Activated T-helper 2 cell treated with anti-CD3 and anti-CD28 coated beads, Interferon-gamma antibody, Interleukin-2, Interleukin-4, amounts not matched to agents 10 μg/mL and 5 μg/mL and 100 μg/mL, durations not matched to agents 14 hours and 24 hours and 36 hours (primary cell): ENCODE results near the gene EIF3CL. TPM values are rescaled to one million over a fixed set of nuclear protein-coding genes. Genes with fewer than 3 reads are reported as not detected.
"Not testable (repeated sequence)": the region's sequence is repeated elsewhere in the genome, so short reads cannot be mapped to it uniquely, and the experiment has no call there.

Experiments
- DNase-seq: peaks from one replicate; pipeline ENCODE4 v3.0.0; 2021; ENCODE audit warnings: low spot score
- H3K27ac Mint-ChIP-seq: one replicate; pipeline ENCODE4 v1.8.0; 2021; ENCODE audit warnings: mixed read lengths
- H3K27me3 Mint-ChIP-seq: one replicate; pipeline ENCODE4 v1.8.0; 2021; ENCODE audit warnings: low read depth, mixed read lengths
- H3K36me3 Mint-ChIP-seq: one replicate; pipeline ENCODE4 v1.8.0; 2021; ENCODE audit warnings: low read depth, mixed read lengths
- H3K4me1 Mint-ChIP-seq: one replicate; pipeline ENCODE4 v1.8.0; 2021; ENCODE audit warnings: low read depth, mixed read lengths
- H3K4me3 Mint-ChIP-seq: one replicate; pipeline ENCODE4 v1.8.0; 2021; ENCODE audit warnings: low read depth, mild to moderate bottlenecking, moderate library complexity, mixed read lengths
- H3K9me3 Mint-ChIP-seq: one replicate; pipeline ENCODE4 v1.8.0; 2021; ENCODE audit warnings: mixed read lengths
- intact Hi-C: fragments of 100-400 bp; cut with micrococcal nuclease; formaldehyde crosslinking; loops from one replicate; pipeline ENCODE4 v1.15.1; 2023
- total RNA-seq: library from RNA; stranded (reverse); gene quantifications from 2 replicates; pipeline ENCODE4 v1.2.3, GENCODE V29; 2022

EIF3CL gene
- total RNA-seq, 1 donor from 2014 or later = 169 TPM

DNA sequence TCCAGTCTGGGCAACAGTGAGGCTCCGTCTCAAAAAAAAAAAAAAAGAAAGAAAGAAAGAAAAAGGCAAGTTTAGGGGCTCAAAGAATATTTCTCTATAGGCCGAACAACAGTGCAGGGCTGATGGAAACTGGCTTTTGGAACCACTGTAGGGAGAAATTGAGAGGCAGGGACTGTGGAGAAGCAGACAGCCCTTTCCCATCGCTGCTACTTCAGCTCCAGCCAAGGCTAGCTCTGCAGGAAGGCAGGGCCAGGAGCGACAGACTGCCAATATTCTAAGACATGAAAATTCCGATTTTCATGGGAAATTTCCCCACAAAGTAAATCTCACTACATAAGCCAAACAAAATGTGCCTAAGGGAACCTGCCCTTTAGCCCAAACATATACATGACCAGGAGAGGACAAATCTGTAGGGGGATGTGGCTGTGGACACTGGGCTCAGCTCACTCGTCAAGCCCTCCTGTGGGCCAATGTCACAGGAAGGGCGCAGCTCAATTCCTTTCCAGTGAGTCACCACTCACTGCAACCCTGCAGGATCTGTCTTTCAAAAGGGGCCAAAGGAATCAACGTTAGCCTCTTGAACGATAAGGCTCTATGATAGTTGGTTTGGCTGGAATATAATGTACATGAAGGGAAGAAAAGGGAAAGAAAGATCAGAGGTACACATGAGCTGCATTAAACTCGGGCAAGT is 21.3 kb downstream of the EIF3CL start:
- H3K27ac Mint-ChIP-seq, DNase-seq, intact Hi-C loops, H3K36me3 Mint-ChIP-seq, H3K4me3 Mint-ChIP-seq, H3K9me3 Mint-ChIP-seq, H3K27me3 Mint-ChIP-seq, H3K4me1 Mint-ChIP-seq: not testable (repeated sequence)

DNA sequence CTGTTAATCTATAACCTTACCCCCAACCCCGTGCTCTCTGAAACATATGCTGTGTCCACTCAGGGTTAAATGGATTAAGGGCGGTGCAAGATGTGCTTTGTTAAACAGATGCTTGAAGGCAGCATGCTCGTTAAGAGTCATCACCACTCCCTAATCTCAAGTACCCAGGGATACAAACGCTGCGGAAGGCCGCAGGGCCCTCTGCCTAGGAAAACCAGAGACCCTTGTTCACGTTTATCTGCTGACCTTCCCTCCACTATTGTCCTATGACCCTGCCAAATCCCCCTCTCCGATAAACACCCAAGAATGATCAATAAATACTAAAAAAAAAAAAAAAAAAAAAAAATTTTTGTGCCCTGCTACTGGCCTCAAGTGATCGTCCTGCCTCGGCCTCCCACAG is 25.8 kb downstream of the EIF3CL start:
- H3K36me3 Mint-ChIP-seq, DNase-seq, H3K27me3 Mint-ChIP-seq, H3K27ac Mint-ChIP-seq, intact Hi-C loops, H3K9me3 Mint-ChIP-seq, H3K4me3 Mint-ChIP-seq, H3K4me1 Mint-ChIP-seq: not testable (repeated sequence)

DNA sequence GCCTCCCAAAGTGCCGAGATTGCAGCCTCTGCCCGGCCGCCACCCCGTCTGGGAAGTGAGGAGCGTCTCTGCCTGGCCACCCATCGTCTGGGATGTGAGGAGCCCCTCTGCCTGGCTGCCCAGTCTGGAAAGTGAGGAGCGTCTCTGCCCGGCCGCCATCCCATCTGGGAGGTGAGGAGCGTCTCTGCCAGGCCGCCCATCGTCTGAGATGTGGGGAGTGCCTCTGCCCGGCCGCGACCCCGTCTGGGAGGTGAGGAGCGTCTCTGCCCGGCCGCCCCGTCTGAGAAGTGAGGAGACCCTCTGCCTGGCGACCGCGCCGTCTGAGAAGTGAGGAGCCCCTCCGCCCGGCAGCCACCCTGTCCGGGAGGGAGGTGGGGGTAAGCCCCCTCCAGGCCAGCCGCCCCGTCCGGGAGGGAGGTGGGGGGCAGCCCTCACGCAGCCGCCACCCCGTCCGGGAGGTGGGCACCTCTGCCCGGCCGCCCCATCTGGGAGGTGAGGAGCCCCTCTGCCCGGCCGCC is 26.5 kb downstream of the EIF3CL start:
- DNase-seq, H3K4me3 Mint-ChIP-seq, H3K9me3 Mint-ChIP-seq, H3K36me3 Mint-ChIP-seq, intact Hi-C loops, H3K27me3 Mint-ChIP-seq, H3K4me1 Mint-ChIP-seq, H3K27ac Mint-ChIP-seq: not testable (repeated sequence)

DNA sequence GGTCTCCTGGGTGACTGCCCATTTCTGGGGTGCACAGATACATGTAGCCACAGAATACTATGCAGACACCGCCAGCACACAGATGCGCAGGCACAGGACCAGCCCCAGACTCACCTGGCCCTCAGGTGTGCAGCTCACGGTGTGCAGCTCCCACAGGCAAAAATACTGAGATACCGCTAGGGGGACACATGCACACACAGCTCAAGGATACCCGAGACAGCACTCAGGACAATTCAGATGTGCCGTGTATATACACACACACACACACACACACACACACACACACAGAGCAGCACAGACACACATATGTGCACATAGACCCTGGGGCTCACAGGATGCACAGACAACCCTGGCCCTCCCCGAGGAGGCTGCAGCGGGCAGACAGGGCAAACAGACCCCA is 28.5 kb downstream of the EIF3CL start:
- H3K4me3 Mint-ChIP-seq, intact Hi-C loops: not testable (repeated sequence)

DNA sequence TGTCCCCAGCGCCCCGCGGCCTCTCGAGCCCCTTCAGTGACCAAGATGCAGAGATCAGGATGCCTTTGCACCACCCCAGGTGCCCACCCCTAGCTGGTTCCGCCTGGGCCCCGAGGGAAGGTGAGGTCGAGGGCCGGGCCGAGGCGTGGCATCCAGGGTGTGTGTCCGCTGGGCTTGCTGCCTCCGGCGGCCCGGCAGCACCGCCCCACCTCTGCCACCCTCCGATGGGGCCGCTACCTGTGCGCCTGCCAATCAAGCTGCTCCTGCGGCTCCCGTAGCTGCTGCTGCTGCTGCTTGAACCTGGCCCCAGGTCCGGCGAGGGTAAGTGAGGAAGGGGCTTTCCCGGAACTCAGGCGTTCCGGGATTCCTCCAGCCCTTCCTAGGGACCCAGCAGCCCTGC is 29.4 kb downstream of the EIF3CL start:
- H3K4me1 Mint-ChIP-seq, H3K9me3 Mint-ChIP-seq, DNase-seq, intact Hi-C loops, H3K4me3 Mint-ChIP-seq, H3K27ac Mint-ChIP-seq, H3K36me3 Mint-ChIP-seq, H3K27me3 Mint-ChIP-seq: not testable (repeated sequence)

More for the DNA sequence above, 28.5 kb downstream of the EIF3CL start:
- DNase-seq, H3K27me3 Mint-ChIP-seq, H3K36me3 Mint-ChIP-seq, H3K27ac Mint-ChIP-seq, H3K4me1 Mint-ChIP-seq, H3K9me3 Mint-ChIP-seq: not testable (repeated sequence)

DNA sequence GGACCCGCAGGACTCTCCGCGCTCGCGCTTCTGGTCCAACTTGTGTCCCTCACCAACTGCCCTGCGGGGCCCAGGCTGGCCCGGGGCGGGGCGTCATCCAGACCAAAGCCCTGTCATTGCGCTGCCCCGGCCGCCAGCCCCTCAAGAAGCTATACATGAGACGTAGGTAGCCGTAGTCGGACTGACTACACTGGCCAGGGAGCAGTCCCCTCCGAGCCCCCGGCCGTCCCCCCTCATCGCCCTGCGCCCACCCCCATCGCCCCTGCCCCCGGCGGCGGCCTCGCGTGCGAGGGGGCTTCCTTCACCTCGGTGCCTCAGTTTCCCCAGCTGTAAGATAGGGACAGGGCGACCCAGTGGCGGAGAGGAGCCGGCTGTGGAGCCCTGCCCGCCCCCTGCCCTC is 35.7 kb downstream of the EIF3CL start:
- H3K4me3 Mint-ChIP-seq, H3K27ac Mint-ChIP-seq, H3K9me3 Mint-ChIP-seq, DNase-seq, H3K36me3 Mint-ChIP-seq, intact Hi-C loops, H3K27me3 Mint-ChIP-seq, H3K4me1 Mint-ChIP-seq: not testable (repeated sequence)

DNA sequence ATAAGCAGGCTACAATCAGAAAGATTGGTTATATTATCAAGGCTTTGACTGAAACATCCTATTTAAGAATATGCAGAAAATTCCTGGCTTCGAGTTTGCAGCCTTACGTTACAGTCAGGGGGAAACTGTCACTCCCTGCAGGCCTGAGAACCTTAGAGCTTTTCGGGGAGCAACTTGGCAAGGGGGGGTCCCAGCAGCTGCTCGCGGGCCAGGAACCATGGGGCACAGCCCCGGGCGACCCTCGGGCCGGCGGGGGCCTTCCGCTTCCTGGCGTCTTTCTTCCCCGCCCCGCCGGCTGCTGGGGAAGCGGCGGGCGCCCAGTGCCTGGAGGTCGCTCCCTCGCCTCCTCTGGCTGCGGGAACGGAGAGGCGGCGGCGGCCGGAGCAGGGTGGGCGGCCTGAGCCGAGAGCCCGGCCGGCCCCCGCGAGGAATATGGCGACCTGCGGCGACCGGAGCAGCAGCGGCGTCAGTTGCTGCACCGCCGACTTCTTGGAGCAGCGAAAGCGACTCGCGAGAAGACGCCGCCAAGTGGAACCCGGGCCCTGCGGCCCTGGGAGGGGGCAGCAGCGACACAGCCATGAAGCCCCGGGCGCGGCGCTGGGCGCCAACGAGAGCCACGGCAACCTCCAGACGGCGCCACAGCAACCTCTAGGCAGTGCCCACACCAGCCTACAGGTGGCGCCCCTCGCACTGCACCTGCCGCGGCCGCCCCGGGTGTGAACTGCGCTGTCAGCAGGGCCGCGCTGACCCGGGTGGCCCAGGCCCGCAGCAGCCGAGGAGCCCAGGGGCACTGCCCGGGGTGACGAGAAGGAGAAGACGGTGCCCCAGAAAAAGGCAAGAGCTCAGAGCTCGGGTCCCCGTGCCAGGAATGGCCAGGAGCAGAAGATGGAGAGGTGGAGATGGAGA is 39.1 kb downstream of the EIF3CL start:
- H3K9me3 Mint-ChIP-seq = not testable (repeated sequence)

DNA sequence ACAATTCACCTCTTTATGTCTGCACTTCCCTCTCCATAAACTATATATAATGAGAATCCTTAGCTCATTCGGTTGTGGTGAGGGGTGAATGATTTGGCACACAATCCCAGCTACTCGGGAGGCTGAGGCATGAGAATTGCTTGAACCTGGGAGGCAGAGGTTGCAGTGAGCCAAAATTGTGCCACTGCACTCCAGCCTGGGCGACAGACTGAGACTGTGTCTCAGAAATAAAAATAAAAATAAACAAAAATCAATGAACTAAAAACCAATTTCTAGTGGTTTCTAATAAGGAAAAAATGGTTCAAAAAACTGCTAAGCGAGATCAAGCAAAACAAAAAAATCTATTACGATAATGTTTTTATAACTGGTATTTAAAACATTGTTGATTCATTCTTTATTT is 40.2 kb downstream of the EIF3CL start, which contains the start of gene NPIPB6:
Gene NPIPB6, minus strand, starts transcription at position 101 of the 400 bp plus-strand sequence. CDS start 686 bp downstream, outside the sequence.
- H3K9me3 Mint-ChIP-seq, H3K27me3 Mint-ChIP-seq, intact Hi-C loops, H3K4me3 Mint-ChIP-seq, H3K36me3 Mint-ChIP-seq, DNase-seq, H3K4me1 Mint-ChIP-seq, H3K27ac Mint-ChIP-seq: not testable (repeated sequence)

More for the DNA sequence above, 39.1 kb downstream of the EIF3CL start:
- H3K4me1 Mint-ChIP-seq, H3K4me3 Mint-ChIP-seq, intact Hi-C loops, H3K27ac Mint-ChIP-seq, H3K36me3 Mint-ChIP-seq, H3K27me3 Mint-ChIP-seq, DNase-seq: not testable (repeated sequence)

DNA sequence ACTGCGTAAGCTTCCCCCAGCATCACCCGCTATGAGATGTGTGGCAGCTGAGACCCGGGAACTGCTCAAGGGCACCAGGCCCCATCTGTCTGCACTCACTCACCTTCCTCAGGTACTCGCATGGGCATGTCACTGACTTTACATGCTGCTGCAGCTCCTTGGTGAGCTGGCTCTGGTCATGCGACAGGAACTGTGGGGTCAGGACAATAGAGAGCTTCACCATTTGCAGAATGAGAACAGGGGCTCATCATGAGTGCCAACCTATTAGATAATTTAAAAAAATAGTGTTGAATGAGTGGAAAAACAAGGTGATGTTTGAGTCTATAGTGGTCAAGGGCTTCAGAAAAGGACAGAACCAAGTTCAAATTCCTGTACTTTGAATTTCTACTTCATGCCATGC is 41.0 kb downstream of the EIF3CL start:
- H3K9me3 Mint-ChIP-seq, DNase-seq, H3K27me3 Mint-ChIP-seq, intact Hi-C loops, H3K27ac Mint-ChIP-seq, H3K4me3 Mint-ChIP-seq, H3K4me1 Mint-ChIP-seq, H3K36me3 Mint-ChIP-seq: not testable (repeated sequence)

DNA sequence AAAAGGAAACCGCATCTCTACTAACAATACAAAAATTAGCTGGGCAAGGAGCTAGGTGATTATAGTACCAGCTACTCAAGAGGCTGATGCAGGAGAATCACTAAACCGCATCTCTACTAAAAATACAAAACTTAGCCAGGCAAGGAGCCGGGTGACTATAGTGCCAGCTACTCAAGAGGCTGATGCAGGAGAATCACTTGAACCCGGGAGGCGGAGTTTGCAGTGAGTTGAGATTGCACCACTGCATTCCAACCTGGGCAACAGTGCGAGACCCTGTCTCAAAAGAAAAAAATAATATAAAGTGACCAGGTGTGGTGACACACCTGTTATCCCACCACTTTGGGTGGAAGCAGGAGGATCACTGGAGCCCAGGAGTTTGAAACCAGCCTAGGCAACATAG is 65.4 kb downstream of the EIF3CL start:
- H3K4me3 Mint-ChIP-seq, H3K9me3 Mint-ChIP-seq, H3K4me1 Mint-ChIP-seq, H3K27ac Mint-ChIP-seq, H3K36me3 Mint-ChIP-seq, DNase-seq, intact Hi-C loops, H3K27me3 Mint-ChIP-seq: not testable (repeated sequence)

DNA sequence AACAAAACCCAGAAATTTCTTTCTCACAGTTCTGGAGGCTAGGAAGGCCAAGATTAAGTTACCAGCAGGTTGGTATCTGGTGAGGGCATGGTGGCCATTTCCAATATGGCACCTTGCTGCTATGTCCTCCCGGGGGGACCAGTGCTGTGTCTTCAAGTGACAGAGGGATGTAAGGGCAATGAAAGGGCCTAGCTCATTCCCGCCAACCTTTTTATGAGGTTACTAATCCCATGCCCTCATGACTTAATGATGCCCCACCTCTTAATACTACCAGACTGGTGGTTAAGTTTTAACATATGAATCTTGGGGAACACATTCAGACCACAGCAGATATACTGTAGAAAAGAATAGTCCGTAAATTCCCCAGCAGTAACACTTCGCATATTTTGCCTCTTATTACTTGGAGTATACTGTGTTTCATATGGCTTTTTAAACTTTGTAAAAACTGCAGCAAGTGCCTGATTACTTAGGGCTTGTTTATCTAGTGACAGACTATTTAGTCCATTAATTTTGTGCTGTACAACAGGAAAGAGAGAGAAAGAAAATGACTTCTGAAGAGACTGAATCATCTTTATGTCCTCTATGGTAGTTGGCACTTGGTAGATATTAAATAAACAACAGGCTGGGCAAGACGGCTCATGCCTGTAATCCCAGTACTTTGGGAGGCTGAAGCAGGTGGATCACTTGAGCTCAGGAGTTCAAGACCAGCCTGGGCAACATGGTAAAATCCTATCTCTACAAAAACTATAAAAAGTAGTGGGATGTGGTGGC is 66.5 kb downstream of the EIF3CL start:
- H3K36me3 Mint-ChIP-seq, intact Hi-C loops, DNase-seq, H3K4me1 Mint-ChIP-seq, H3K4me3 Mint-ChIP-seq, H3K9me3 Mint-ChIP-seq, H3K27me3 Mint-ChIP-seq, H3K27ac Mint-ChIP-seq: not testable (repeated sequence)

DNA sequence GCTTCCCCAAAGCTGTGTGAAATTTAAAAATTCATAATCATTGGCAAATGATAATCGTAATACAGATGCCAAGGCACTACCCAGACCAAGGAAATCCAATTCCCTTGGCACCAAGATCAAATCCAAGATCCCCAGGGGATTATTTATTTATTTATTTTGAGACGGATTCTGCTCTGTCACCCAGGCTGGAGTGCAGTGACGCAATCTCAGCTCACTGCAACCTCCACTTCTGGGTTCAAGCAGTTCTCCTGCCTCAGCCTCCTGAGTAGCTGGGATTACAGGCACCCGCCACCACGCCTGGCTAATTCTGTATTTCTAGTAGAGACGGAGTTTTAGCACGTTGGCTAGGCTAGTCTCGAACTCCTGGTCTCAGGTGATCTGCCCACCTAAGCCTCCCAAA is 68.0 kb downstream of the EIF3CL start:
- H3K9me3 Mint-ChIP-seq, H3K4me3 Mint-ChIP-seq, H3K36me3 Mint-ChIP-seq, intact Hi-C loops, H3K27ac Mint-ChIP-seq, DNase-seq, H3K4me1 Mint-ChIP-seq, H3K27me3 Mint-ChIP-seq: not testable (repeated sequence)
